ENCODE data around the gene PRKAG2. TPM values are rescaled to one million over a fixed set of nuclear protein-coding genes. Genes with fewer than 3 reads are reported as not detected.

The PRKAG2 gene
- total and polyA plus RNA-seq, 2 of the 13 experiments (the other 11 are each of a cell fraction or from before 2014, with no cell fraction given), result 0.90 to 1.3 TPM

- no peak overlapping the region for H2AFZ ChIP-seq (ENCODE audit: low read length)
- DNase-seq (ENCODE audit: low spot score), result no peak
- intact Hi-C loops (cut with micrococcal nuclease; ENCODE audit: unreplicated experiment) (no loop called here), in situ Hi-C loops (cut with HindIII; ENCODE audit: extremely low pct_ligation_motif_present, low pct_unique_long_range_greater_than_20kb) (no loop called here)
- H3K27me3 ChIP-seq (ENCODE audit: control insufficient read depth in 1 of 2, insufficient read depth in 2 of 2, low read length in 2 of 2), result peaks cover 0 to 23% of the 10 kb centered on the region in 2 experiments; a peak in 2 of 5 replicates
- H3K79me2 ChIP-seq (ENCODE audit: insufficient read depth, low read length), result no peaks in the 10 kb centered on the region
- H3K9me3 ChIP-seq (ENCODE audit: low read length), result peaks cover 8% of the 10 kb centered on the region
- no peak for TF ChIP-seq CCDC6 (CRISPR knock-in tag; IDR thresholded peaks at IDR 0.05)
- no peak for TF ChIP-seq TAF15 (IDR thresholded peaks at IDR 0.05; ENCODE audit: low read depth, low read length, poor library complexity, severe bottlenecking)
- no peak for TF ChIP-seq RFX5 (IDR thresholded peaks at IDR 0.05; ENCODE audit: low read depth, low read length)
- no peak for TF ChIP-seq SYNCRIP (IDR thresholded peaks at IDR 0.05; ENCODE audit: insufficient read depth, low read depth, low read length)
- TF ChIP-seq SMAD9 (CRISPR knock-in tag; IDR thresholded peaks at IDR 0.05), result no peak
- no peak for TF ChIP-seq TSC22D2 (CRISPR knock-in tag; IDR thresholded peaks at IDR 0.05; ENCODE audit: borderline replicate concordance)
- TF ChIP-seq ZNF468 (CRISPR knock-in tag; IDR thresholded peaks at IDR 0.05), result no peak
- TF ChIP-seq ZNF331 (CRISPR knock-in tag; IDR thresholded peaks at IDR 0.05), result no peak
- no peak for TF ChIP-seq ZNF253 (CRISPR knock-in tag; IDR thresholded peaks at IDR 0.05; ENCODE audit: borderline replicate concordance)
- no peak for TF ChIP-seq ISL2 (CRISPR knock-in tag; IDR thresholded peaks at IDR 0.05)
- TF ChIP-seq ZNF781 (CRISPR knock-in tag; IDR thresholded peaks at IDR 0.05; ENCODE audit: borderline replicate concordance, not compliant biosample characterization), result no peak
- no peak for TF ChIP-seq HCFC1 (IDR thresholded peaks at IDR 0.05; ENCODE audit: low read depth, low read length)
- TF ChIP-seq FOXC1 (CRISPR knock-in tag; IDR thresholded peaks at IDR 0.05; ENCODE audit: borderline replicate concordance), result no peak
- TF ChIP-seq ELF4 (CRISPR knock-in tag; IDR thresholded peaks at IDR 0.05; ENCODE audit: borderline replicate concordance), result no peak
- POLR2A ChIA-PET, result no interaction called here
- 93% methylated on average over 1 of the region's 1 CpG for whole genome bisulfite sequencing (ENCODE audit: low lambda C conversion rate)
- no peaks in the 10 kb centered on the region for H3K36me3 ChIP-seq (replicated peaks in 1 of 2; ENCODE audit: control insufficient read depth in 1 of 2, insufficient read depth in 2 of 2, low read length in 2 of 2)
- BruUV-seq (replicated peaks), result no TSS peak
- ATAC-seq, result no peak
- FAIRE-seq, result no peak
- H4K20me1 ChIP-seq (ENCODE audit: insufficient read depth, low read length), result no peaks in the 10 kb centered on the region
- H3K9ac ChIP-seq (ENCODE audit: insufficient read depth, low read depth, low read length), result no peak overlapping the region
- H3K4me3 ChIP-seq (replicated peaks in 1 of 3; ENCODE audit: insufficient read depth in 1 of 3, low read depth in 2 of 3, low read length in 3 of 3), result no peak overlapping the region
- peaks cover 12% of the 10 kb centered on the region for H3K4me1 ChIP-seq (ENCODE audit: insufficient read depth, low read length)
- CTCF ChIA-PET (ENCODE audit: low intra/inter-chr PET ratio, low total read pairs), result no interaction called here
- no peak overlapping the region for H3K27ac ChIP-seq (ENCODE audit: extremely low read length, insufficient read depth, low read length)
- H3K4me2 ChIP-seq (ENCODE audit: low read depth, low read length), result no peak overlapping the region
Measured at GRCh38 chr7:151633516-151633812, 243.5 kb downstream of the PRKAG2 start.
